HEK293 (cell line): ENCODE data around the gene INCA1.

ENCODE experiments used
- BCL11A ChIP-seq: fragments of 450-650 bp; formaldehyde crosslinking; IDR thresholded peaks from 2 replicates; pipeline ENCODE4 v1.5.1; 2016; ENCODE audit warnings: low read depth, missing biosample characterization, missing genetic modification characterization
- GLI2 ChIP-seq: fragments of 450-650 bp; formaldehyde crosslinking; IDR thresholded peaks from 2 replicates; pipeline ENCODE4; 2017; ENCODE audit warnings: missing biosample characterization, missing genetic modification characterization, low read depth, borderline replicate concordance
- GLI4 ChIP-seq: fragments of 450-650 bp; formaldehyde crosslinking; IDR thresholded peaks from 2 replicates; pipeline ENCODE4 v1.5.1; 2016; ENCODE audit warnings: missing biosample characterization, missing genetic modification characterization
- HOXA7 ChIP-seq: sonication (generic); formaldehyde crosslinking; IDR thresholded peaks from 2 replicates; pipeline ENCODE4 v1.8.1; 2022; ENCODE audit warnings: missing genetic modification reagents, borderline replicate concordance
- KLF8 ChIP-seq: fragments of 450-650 bp; formaldehyde crosslinking; IDR thresholded peaks from 2 replicates; pipeline ENCODE4 v1.5.1; 2016; ENCODE audit warnings: missing biosample characterization, missing genetic modification characterization
- PATZ1 ChIP-seq: fragments of 450-650 bp; formaldehyde crosslinking; IDR thresholded peaks from 2 replicates; pipeline ENCODE4 v1.5.1; 2016; ENCODE audit warnings: missing biosample characterization, missing genetic modification characterization
- ZBTB17 ChIP-seq: fragments of 450-650 bp; formaldehyde crosslinking; IDR thresholded peaks from 2 replicates; pipeline ENCODE4 v1.5.1; 2016; ENCODE audit warnings: missing biosample characterization, missing genetic modification characterization
- ZBTB26 ChIP-seq: fragments of 450-650 bp; formaldehyde crosslinking; optimal IDR thresholded peaks from 2 replicates; pipeline ENCODE3; 2016; ENCODE audit warnings: missing biosample characterization, mild to moderate bottlenecking, missing genetic modification characterization
- ZBTB48 ChIP-seq: fragments of 450-650 bp; formaldehyde crosslinking; IDR thresholded peaks from 2 replicates; pipeline ENCODE4 v1.5.1; 2016; ENCODE audit warnings: missing biosample characterization, missing genetic modification characterization
- ZBTB6 ChIP-seq: fragments of 450-650 bp; formaldehyde crosslinking; IDR thresholded peaks from 2 replicates; pipeline ENCODE4 v1.5.1; 2017; ENCODE audit warnings: missing biosample characterization, missing genetic modification characterization
- ZEB2 ChIP-seq: fragments of 450-650 bp; formaldehyde crosslinking; IDR thresholded peaks from 2 replicates; pipeline ENCODE4 v1.5.1; 2016; ENCODE audit warnings: missing biosample characterization, missing genetic modification characterization
- ZFP41 ChIP-seq: fragments of 450-650 bp; formaldehyde crosslinking; IDR thresholded peaks from 2 replicates; pipeline ENCODE4 v1.5.1; 2016; ENCODE audit warnings: missing biosample characterization, missing genetic modification characterization, borderline replicate concordance
- ZNF248 ChIP-seq: fragments of 450-650 bp; formaldehyde crosslinking; IDR thresholded peaks from 2 replicates; pipeline ENCODE4 v1.5.1; 2017; ENCODE audit warnings: missing biosample characterization, missing genetic modification characterization
- ZNF302 ChIP-seq: fragments of 450-650 bp; formaldehyde crosslinking; IDR thresholded peaks from 2 replicates; pipeline ENCODE4 v1.5.1; 2016; ENCODE audit warnings: missing biosample characterization, missing genetic modification characterization, low read depth
- ZNF335 ChIP-seq: fragments of 450-650 bp; formaldehyde crosslinking; conservative IDR thresholded peaks from 2 replicates; pipeline ENCODE4 v1.5.1; 2016; ENCODE audit warnings: missing biosample characterization, missing genetic modification characterization
- ZNF394 ChIP-seq: fragments of 450-650 bp; formaldehyde crosslinking; IDR thresholded peaks from 2 replicates; pipeline ENCODE4 v1.5.1; 2016; ENCODE audit warnings: missing biosample characterization, missing genetic modification characterization, mild to moderate bottlenecking, moderate library complexity, borderline replicate concordance
- ZNF548 ChIP-seq: fragments of 450-650 bp; formaldehyde crosslinking; IDR thresholded peaks from 2 replicates; pipeline ENCODE4 v1.5.1; 2016; ENCODE audit warnings: missing biosample characterization, missing genetic modification characterization
- ZNF549 ChIP-seq: fragments of 450-650 bp; IDR thresholded peaks from 2 replicates; pipeline ENCODE4 v1.5.1; 2018; ENCODE audit warnings: missing biosample characterization, missing genetic modification characterization, mild to moderate bottlenecking, inconsistent platforms, moderate library complexity
- ZNF626 ChIP-seq: fragments of 450-650 bp; sonication (Bioruptor Pico); formaldehyde crosslinking; IDR thresholded peaks from 2 replicates; pipeline ENCODE4 v1.5.1; 2018; ENCODE audit warnings: missing biosample characterization, missing genetic modification characterization, inconsistent platforms
- ZNF677 ChIP-seq: fragments of 450-650 bp; IDR thresholded peaks from 2 replicates; pipeline ENCODE4 v1.5.0; 2018; ENCODE audit warnings: missing biosample characterization, mild to moderate bottlenecking, missing genetic modification characterization, moderate library complexity
- ZNF701 ChIP-seq: fragments of 450-650 bp; formaldehyde crosslinking; IDR thresholded peaks from 2 replicates; pipeline ENCODE4 v1.5.1; 2016; ENCODE audit warnings: missing biosample characterization, missing genetic modification characterization
- ZNF792 ChIP-seq: fragments of 450-650 bp; formaldehyde crosslinking; IDR thresholded peaks from 2 replicates; pipeline ENCODE4 v1.5.1; 2016; ENCODE audit warnings: missing biosample characterization, missing genetic modification characterization
- ZNF830 ChIP-seq: fragments of 450-650 bp; IDR thresholded peaks from 2 replicates; pipeline ENCODE4 v1.5.0; 2018; ENCODE audit warnings: missing biosample characterization, missing genetic modification characterization, low read depth, mild to moderate bottlenecking, moderate library complexity
- ZSCAN18 ChIP-seq: fragments of 450-650 bp; formaldehyde crosslinking; IDR thresholded peaks from 2 replicates; pipeline ENCODE4 v1.5.1; 2016; ENCODE audit warnings: missing biosample characterization, missing genetic modification characterization

INCA1 gene

GRCh38 chr17:4998027-4998731 is 857 bp upstream of the INCA1 start (continued):
- peak; percentile 92; the same call in 1 of the 2 replicates for TF ChIP-seq ZNF394
- TF ChIP-seq ZNF626 (tag by site-specific recombination): no peak
- no peak for TF ChIP-seq ZNF677
- TF ChIP-seq GLI2 (tag by site-specific recombination): no peak
- no peak for TF ChIP-seq BCL11A (tag by site-specific recombination)
- TF ChIP-seq ZNF248: no peak
- TF ChIP-seq ZNF549 (tag by site-specific recombination): no peak
- no peak for TF ChIP-seq ZNF792 (tag by site-specific recombination)
- TF ChIP-seq ZNF302 (tag by site-specific recombination): no peak
- TF ChIP-seq ZFP41: no peak
- no peak for TF ChIP-seq HOXA7 (CRISPR knock-in tag)
- no peak for TF ChIP-seq ZNF548 (tag by site-specific recombination)
- peak; percentile 59 for TF ChIP-seq PATZ1
- no peak for TF ChIP-seq ZEB2
- peak; percentile 1 for TF ChIP-seq ZBTB26 (tag by site-specific recombination)
- TF ChIP-seq ZBTB6 (tag by site-specific recombination): no peak
- peak; percentile 51; the same call in 1 of the 2 replicates for TF ChIP-seq ZBTB48
- TF ChIP-seq GLI4: no peak
- TF ChIP-seq KLF8 (tag by site-specific recombination): 0 out of 2 replicates have a peak, but pooled peaks have one; percentile 10
- no peak for TF ChIP-seq ZSCAN18 (tag by site-specific recombination)
- TF ChIP-seq ZNF830 (tag by site-specific recombination): no peak
- no peak for TF ChIP-seq ZBTB17 (tag by site-specific recombination)
- TF ChIP-seq ZNF335 (tag by site-specific recombination): peak; percentile 47
- no peak for TF ChIP-seq ZNF701
- TF ChIP-seq, all 188 proteins: peak for 12
